HG03457 (cell line): Measurements from ENCODE around the gene NCBP2L.

Source experiments
- ATAC-seq: cut with Tn5 transposase; IDR thresholded peaks from one replicate; pipeline ENCODE4 v1.9.1; 2021; ENCODE audit warnings: moderate number of reproducible peaks; ENCODE audit not compliant: unreplicated experiment

The NCBP2L gene

DNA sequence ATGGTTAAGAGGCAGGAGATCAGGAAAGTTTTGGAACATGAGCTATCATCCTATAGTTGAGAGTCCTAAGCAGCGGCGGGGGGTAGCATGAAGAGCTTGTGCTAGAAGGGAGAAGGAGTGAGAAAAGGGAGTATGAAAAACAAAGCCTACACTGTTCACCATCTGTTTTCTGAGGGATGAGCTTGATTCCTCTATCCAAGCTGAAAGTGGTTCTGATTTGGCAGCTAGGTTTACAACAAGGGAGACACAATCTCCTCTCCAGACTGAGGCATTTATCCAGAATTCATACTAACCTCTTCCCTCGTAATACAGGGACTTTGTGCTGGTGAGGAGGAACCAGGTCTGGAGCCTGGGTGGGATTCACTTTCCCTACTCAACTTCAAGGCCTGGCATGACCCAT, 25.5 kb upstream of the NCBP2L start:
- ATAC-seq, result no peak

DNA sequence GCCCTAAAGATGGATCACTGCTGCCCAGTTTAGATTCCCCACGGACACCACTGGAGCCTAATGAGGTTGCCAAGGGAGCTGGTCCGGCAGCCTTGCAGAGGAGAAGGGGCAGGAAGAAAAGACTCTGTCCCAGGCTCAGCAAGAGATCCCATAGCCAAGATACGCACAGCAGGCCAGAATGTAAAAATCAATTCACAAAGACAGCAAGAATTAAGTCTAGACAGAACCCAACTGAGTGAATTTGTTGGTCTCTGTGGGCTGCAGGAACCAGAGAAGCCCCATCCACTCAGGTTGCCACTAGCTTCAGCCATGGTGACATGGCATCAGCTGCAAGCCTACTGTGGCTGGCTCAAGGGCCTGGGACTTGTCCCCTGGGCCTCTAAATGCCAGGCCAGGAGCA, 24.8 kb upstream of the NCBP2L start:
- no peak for ATAC-seq

DNA sequence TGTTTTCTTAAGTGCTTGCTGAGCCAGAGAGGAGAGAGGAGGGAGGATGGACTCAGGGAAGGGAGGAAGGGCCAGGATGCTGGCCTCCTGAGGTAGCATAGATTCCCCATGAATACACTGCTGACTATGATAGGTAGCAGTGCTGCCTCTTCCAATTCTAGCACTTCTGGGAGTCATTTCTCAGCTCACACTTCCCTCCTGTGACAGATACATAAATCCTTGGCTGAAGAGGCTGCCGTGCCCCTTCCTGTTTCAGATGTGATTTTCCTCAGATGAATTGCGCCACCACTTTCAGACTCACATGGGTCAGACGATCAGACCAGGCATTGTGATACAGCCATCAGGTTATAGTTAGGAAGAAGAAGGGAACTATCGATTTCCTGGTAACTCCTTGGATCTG, 24.3 kb upstream of the NCBP2L start:
- ATAC-seq, result no peak

DNA sequence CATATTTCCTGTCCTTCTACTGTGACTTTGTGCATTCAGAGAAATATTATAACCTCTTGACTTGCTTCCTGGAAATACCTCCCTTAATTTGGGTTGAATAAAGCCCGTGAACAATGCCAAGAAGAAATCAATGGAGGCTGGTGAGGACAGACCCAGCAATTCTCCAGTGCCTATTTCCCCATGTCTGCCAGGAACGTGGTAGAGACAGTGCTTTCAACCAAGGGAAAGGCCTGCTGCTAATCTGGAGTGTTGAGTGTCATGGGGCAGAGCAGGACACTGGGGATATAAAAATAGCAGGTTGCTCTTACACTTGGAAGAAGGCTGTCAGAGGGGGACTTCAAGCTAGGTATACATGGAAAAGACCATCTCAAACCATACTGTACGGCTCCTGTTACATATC, 21.8 kb upstream of the NCBP2L start:
- ATAC-seq, result no peak

DNA sequence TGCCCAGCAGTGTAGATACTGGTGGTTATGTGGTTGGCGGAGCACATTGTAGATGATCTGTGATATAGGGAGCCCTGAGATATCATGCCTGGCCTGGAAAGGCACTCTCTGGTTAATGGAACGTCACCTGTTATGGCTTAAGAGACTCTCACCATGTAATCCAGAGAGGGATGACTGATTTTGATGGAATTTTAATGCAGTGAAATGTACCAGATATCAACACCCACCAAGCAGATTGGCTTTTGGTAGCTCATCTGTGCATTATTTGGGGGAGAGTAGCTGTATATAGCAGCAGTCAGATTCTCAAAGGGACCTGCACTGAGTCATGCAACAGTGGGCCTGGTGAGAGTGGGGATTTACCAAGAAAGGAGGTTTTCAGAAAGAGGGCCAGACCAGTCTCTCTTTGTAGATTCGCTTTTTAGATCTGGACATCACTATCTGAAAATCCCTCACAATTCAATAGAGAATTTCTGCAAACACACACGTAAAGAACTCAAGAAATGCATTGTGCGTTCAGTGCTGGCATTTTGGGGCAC, 19.2 kb upstream of the NCBP2L start:
- no peak for ATAC-seq

DNA sequence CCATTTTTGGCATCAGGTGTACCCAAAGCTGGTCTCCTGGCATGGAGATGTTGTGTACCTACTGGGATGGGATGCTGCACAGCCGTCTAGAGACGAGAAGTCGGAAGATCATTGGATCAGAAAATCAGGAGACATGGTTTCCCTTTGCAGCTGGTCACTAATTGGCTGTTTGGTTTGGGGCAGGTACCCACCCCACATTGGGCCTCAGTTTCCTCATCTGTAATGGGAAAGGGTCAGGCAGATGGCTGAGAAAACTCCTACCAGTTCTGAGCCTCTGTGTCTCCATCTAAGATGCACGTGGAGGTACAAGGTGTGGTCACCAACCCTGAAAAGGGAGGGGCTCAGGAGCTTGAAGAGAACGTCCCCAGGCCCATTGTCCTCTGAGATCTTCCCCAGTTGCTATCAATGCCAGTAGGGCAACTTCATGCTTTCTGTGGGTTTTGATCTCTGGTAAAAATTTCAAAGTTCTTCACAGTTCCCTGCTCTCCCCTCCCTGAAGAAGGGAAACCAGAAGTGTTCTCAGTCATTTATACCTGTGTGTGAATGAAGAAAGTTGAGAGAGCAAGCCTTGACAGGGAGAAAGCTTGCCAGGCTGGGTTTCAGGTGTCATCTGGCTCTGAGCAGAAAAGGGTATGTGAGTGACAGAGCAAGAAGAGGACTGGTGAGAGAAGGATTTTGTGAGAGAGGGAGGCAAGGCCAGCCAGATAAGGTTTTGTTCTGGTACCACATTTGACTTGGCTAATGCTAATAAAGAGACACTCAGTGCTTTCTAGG, 17.0 kb upstream of the NCBP2L start:
- no peak for ATAC-seq

DNA sequence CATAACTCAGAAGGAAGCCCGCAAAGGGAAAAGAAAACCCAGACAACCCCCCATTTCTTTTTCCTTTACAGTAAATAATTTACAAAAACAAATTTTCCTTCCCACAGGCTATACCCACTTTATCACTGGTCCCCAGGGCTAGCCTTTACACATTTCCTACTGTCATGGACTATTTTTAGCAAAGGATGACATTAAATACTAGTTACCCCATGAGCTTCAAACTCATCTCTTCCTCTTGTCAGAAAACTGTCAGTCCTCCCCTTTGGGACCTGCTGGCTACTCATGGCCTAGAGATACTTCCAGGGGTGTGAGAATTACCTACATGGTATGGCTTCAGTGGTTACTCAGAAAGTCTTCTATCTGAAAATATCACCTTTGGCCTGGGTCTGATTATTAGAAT, 13.9 kb upstream of the NCBP2L start:
- ATAC-seq, result no peak

DNA sequence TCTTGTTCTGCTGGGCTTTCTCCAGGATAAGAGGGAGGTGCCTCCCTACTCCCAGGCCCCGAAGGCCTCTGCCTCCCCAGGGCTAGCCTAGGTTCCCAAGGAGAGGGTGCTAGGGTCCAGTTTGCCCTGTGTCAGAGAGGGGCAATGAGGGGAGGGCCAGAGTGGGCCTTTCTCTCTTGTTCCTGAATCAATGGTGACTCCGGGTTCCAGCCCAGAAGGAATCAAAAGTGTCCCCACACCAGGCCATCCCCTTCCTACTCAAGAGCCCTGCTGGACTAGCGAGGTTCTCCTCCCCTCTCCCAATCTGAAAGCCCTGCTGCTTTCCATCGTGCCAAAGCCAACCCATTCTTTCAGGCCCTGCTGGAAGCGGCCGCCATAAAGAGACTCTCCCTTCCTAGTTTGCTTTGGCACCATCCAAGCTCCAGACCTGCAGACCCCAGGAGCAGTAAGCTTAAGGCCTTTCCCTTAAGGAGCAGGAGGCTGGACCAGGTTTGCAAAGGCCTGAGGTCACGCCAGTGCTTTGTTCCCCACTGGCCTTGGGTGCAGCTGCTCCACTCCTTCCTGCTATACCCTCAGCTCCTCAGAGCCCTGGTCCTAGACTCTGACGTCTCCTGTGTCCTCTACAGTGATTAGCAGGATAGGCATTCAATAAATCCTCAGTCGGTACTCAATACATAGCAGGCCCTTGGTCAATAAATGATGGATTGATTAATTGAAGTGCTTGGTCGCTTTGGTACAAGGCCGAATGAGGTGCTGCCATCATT, 12.5 kb upstream of the NCBP2L start:
- no peak for ATAC-seq

DNA sequence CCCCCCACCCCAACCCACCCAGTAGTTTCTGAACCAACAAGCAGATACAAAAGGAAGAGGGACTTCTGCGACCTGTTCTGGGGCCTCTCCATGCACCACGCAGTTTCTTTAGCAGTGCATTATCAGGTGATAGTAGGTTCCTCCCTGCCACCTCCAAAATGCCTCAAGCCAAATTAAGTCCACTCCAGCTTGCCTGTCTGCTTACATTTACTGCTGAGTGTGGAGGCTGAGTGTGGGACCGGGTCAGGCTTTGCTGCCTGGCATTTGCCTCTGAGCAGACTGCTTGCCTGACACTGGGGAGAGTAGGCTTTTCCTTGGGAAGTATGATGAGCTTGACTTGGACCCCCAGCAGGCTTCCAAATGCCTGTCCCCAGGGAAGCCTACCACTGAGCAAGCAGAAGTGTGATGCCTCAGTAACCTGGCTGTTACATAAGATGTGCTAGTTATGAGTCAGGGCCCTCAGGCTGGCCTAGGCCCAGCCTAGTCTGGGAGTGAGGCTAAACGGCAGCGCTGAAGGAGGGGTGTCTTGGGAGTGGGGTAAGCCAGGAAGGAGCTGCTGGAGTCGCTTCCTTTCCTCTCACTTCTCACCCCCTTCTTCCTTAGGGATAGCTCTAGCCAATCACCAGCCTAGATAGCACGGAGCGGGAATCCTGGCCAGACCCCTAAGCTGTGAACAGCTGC, 10.9 kb upstream of the NCBP2L start:
- ATAC-seq, result no peak

DNA sequence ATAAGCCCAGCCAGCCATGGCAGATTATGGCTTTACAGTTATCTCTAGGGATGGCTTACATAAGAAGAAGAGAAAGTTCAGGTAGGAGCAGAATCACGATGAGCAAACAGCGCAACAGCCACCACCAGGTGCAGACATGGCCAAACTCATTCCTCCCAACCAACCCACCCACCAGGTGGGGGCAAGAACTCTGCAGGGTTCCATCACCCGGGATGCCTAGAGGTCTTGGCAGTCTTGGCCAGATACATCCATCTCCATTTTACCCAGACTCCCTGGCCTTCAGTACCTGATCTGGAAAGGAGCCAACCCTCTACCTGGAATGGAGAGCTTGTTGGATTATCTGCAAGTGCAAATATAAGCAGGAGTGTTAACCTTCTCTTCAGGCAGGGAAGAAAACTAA, 9.5 kb upstream of the NCBP2L start:
- ATAC-seq, result no peak

DNA sequence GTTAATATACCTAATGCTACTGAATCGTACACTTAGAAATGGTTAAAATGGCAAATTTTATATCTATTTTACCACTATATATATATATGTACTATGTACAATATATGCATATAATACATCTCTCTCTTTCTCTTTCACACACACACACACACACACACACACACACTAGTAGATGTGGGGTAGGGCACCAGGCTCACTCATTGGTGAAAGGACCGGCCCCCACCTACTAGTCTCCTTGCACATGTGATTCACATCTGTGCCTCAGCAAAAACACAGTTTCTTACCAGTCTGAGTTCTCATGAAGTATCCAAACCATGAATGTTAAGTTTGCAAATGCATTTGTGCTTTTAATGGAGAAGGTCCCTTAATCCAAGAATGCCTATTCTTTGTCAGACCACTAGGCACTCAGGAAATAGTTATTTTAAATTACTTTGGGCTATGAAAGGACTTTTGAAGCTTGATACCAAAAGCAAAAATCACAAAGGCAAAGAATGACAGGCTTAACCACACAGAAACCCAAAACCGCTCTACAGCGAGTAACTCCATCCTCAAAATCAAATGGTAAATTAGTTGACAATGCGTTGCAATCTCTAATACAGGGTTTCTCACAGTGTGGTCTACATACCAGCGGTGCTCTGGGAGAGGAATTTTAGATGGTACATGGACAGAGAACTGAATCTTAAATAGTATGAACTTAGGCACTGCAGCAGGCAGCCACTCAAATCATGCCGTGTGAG, 7.8 kb upstream of the NCBP2L start:
- no peak for ATAC-seq

DNA sequence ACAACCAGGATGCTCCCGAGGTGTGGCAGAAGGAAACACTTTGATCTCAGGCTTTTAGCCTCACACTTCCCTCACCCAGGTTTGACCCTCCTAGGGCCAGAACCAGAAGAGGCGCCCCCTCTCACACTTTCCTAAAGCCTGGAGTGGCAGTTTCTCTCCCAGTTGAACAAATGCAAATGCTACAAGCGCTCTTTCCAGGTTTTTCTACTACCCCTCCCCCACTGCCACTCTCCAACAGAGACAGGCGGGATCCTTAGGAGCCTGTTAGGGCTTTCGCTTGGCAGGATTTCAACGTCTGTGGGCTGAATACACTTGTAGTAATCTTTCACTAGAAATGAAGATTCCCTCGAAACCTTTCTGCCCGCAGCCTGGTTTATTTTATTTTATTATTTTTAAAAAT, 4.3 kb upstream of the NCBP2L start:
- no peak for ATAC-seq

DNA sequence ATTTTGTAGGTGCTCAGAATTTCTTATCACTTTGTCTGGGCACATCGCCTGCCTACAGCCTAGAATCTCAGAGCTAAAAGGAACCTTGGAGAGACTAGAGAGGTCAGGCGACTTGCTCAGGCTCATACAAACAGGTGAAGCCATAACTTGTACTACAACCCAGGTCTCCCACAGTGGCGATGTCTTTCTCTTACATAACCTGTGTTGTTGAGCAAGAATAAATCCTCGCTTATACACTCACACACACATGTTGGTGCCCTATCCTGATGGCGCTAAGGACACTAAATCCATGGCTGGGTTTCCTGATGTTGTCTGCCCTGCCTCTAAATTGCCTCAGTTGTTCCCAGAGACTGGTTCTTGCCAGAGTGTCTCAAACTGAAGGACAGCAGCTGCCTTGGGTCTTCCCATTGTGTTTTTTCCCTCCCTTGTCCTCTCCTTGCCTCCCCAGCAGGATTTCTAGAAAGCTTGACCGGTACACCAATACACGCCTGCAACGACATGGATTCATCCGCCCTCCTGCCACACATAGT, 3.6 kb upstream of the NCBP2L start:
- ATAC-seq, result no peak

DNA sequence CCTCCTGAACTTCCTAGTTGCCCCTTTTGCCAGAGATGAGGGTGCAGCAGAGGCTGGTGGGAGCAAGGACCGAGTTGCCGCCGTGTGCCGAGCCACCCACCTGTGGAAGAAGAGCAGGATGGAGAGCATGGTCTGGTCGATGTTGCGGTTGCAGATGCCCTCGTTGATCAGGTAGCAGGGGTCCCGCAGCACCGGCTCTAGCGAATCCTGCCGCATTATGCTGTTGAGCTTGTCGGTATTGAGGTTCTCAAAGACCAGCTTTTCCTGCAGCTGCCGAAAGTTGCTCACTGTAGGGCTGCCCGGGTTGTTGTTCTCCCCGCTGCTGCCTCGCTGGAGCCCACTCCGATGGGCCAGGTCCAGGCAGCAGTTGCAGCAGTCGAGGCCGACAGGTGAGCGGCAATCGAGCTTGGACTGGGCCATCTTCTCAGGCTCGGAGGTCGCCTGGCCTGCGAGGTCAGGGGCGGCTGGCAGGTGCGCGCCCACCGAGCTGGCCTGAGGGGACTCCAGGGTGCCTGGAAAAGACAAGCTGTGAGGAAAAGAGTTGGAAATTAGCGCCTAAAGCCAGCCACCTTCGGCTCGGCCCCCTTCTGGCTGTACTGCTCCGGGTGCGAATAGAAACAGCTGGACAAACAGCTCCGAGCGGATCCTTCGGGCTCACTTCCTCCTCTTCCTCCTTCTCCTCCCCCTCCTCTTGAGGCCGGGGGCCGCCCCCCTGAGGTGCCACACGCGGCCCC, 2.4 kb upstream of the NCBP2L start:
- ATAC-seq, result peak; percentile 14

DNA sequence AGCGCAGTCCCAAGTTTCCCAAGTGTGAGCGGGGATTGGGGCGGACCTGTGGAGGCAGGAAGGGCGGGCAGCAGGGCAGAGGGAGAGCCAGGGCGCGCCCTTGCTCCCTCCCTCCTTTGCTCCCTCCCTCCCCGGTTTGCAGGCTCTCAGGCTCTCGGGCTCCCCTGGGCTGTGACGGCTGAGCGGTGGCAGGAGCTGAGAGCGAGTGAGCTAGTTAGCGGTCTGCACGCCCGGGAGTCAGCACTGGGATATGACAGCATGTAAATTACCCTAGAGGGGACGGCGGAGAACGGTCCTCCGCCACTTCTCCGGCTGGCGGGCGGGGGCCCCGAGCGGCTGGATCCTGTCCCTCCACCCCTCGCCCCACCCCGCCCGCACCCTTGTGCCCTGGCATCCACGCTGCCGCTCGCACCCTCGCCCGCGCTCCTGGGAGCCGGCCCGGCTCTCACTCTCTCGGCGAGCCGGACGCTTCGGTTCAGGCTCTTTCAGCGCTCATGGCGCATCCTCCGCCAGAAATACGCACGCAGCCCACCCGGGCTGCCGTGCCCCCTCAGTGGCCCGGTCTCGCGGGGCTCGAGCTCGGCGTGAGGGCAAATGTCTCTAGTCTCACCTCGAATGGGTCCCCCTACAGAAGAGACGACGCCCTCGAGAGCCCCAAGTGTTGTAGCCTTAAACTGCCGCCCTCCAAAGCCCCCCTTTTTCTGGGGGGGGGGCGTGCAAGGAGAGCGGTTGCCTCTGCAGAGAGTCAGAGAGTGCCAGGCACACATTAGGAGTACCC, 1.6 kb upstream of the NCBP2L start, which contains the start of gene TSC22D3:
TSS of gene TSC22D3 (minus strand) at position 54 of the 778 bp plus-strand sequence. CDS start 368 bp downstream, outside the sequence.
- peak; percentile 73 for ATAC-seq

DNA sequence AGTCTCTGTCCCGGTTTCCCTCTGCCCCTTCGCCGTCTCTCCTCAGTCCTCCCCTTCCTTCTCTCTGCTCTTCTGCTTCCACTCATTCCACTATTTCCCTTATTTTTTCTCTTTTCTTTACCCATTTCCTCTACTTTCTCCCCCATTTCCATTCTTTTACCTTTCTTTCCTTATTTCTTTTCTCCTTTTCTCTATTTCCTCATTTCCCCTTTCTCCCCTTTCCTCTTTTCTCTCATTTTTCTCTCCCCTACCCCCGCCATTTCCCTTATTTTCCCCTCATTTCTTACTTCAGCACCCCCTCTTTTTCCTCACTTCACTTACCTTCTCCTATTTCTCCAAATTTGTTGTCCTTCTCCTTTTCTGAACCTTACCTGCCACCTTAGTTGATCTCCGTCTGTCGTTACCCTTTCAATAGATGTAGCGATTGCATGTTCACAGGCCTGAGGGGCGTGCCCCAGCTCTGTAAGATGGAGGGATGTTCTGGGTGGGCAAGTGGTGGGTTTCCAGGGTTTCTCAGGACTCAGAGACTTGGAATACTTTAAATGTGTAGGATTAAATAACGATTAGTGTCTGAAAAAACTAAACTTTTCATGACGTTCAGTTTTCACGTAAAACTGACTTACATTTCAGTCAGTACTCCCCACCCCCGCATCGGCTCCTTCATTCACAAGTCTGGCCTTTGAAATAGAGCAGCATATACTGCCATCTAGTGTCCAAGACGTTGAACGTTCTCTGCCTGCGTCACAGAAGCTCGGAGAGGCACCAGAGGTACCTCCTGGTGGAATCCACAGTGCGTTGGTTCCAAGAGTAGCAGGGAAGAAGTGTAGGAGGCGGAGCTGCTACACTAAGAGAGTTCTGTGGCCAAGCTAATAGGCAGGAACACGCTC, 641 bp upstream of the NCBP2L start:
- peak; percentile 62 for ATAC-seq

DNA sequence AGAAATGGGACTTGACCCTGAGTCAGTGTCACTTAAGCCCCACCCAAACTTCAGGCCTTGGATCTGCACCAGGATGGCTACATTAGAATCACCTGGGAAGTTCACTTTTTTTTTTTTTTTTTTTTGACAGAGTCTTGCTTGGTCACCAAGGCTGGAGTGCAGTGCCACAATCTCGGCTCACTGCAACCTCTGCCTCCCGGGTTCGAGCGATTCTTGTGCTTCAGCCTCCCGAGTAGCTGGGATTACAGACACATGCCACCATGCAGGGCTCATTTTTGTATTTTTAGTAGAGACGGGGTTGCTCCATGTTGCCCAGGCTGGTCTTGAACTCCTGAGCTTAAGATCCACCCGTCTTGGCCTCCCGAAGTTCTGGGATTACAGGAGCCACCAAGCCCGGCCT, 3.0 kb downstream of the NCBP2L start:
- no peak for ATAC-seq

DNA sequence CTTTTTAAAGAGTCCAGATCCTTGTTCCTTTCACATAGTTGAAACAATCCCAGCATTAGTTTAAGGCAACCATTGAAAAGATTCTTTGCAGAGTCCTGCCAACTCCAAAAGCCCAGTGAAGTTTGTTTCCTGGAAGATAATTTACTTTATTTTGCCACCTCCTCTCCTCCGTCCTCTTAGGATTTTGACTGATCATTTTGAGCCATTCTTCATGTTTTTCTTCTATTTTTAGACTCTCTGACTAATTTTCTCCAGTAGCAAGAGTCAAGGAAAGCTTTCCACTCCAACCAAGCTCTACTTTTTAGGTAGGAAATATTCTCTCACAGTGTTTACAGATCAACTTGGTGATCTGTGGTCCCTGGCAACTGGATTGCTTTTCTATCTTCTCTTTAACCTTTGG, 10.3 kb downstream of the NCBP2L start:
- no peak for ATAC-seq
